Cardiac muscle cell (in vitro differentiated cells and primary cell): ENCODE results near the gene VTI1A. TPM values are rescaled to one million over a fixed set of nuclear protein-coding genes. Genes with fewer than 3 reads are reported as not detected.

Experiments used
- DNase-seq, 2 donors: peaks; one replicate each; pipeline versions ENCODE4 v3.0.0 to v3.0.0-alpha.2; 2010 to 2017; ENCODE audit warnings: low read depth in 1 of 2, low spot score in 1 of 2
- H3K27ac ChIP-seq: fragments of 200-600 bp; sonication (generic); 2 replicates; pipeline ENCODE4 v1.5.1; 2016
- H3K27me3 ChIP-seq: fragments of 200-600 bp; sonication (generic); 2 replicates; pipeline ENCODE4 v1.6.0; 2016; ENCODE audit warnings: control low read depth
- H3K36me3 ChIP-seq: fragments of 200-600 bp; sonication (generic); 2 replicates; pipeline ENCODE4 v1.5.1; 2016; ENCODE audit warnings: control low read depth
- H3K4me1 ChIP-seq: fragments of 200-600 bp; sonication (generic); 2 replicates; pipeline ENCODE4 v1.8.1; 2017; ENCODE audit warnings: low read depth, mild to moderate bottlenecking, mixed run types
- H3K4me3 ChIP-seq: fragments of 200-600 bp; sonication (generic); 2 replicates; pipeline ENCODE4 v1.5.1; 2016; ENCODE audit warnings: mild to moderate bottlenecking
- H3K9me3 ChIP-seq: fragments of 200-600 bp; sonication (generic); 2 replicates; pipeline ENCODE4 v1.5.1; 2017; ENCODE audit warnings: low read depth, mild to moderate bottlenecking, control low read depth
- polyA plus RNA-seq: library from polyadenylated mRNA; unstranded; fragments of >200 nt; fragmentation: Nextera tagmentation; extraction: Ambion mirVana; gene quantifications from 2 replicates; pipeline ENCODE4 v1.2.1, GENCODE V29; 2016
- total RNA-seq: library from RNA; depleted of rRNA; stranded (reverse); fragments of >200 nt; gene quantifications from 2 replicates; pipeline ENCODE4 v1.2.3, GENCODE V29; 2016
- TF ChIP-seq, protein P1 (sequence below): IDR thresholded peaks from 2 replicates; pipeline ENCODE4 v1.5.1; 2012; ENCODE audit warnings: low read depth, mild to moderate bottlenecking, low read length

VTI1A gene
- total and polyA plus RNA-seq, 2 experiments from 2014 or later: 19.3 to 33.1 TPM

DNA sequence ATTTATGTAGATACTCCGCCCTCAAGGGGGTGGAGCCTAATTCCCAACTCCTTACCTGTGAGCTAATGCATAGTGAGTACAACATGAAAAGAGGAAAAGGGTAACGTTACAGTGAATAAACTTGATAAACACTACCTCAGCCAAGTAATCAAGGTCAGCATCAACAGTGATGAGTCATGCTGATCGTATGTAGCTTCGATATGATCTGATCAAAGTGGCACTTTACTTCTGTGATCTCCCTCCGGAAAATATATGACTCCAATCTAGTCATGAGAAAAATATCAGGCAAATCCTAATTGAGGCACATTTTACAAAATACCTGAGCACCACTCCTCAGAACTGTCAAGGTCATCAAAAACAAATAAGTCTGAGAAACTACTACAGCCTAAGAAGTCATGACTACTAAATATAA lies 70.4 kb downstream of the VTI1A start:
- H3K4me1 ChIP-seq: no peaks in the 10 kb centered on the region
- no peak for DNase-seq
- H3K4me3 ChIP-seq: no peak overlapping the region
- H3K9me3 ChIP-seq: no peaks in the 10 kb centered on the region
- no peaks in the 10 kb centered on the region for H3K27me3 ChIP-seq
- TF ChIP-seq, protein P1, sequence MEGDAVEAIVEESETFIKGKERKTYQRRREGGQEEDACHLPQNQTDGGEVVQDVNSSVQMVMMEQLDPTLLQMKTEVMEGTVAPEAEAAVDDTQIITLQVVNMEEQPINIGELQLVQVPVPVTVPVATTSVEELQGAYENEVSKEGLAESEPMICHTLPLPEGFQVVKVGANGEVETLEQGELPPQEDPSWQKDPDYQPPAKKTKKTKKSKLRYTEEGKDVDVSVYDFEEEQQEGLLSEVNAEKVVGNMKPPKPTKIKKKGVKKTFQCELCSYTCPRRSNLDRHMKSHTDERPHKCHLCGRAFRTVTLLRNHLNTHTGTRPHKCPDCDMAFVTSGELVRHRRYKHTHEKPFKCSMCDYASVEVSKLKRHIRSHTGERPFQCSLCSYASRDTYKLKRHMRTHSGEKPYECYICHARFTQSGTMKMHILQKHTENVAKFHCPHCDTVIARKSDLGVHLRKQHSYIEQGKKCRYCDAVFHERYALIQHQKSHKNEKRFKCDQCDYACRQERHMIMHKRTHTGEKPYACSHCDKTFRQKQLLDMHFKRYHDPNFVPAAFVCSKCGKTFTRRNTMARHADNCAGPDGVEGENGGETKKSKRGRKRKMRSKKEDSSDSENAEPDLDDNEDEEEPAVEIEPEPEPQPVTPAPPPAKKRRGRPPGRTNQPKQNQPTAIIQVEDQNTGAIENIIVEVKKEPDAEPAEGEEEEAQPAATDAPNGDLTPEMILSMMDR: no peak
- no peaks in the 10 kb centered on the region for H3K36me3 ChIP-seq
- H3K27ac ChIP-seq: no peak overlapping the region

DNA sequence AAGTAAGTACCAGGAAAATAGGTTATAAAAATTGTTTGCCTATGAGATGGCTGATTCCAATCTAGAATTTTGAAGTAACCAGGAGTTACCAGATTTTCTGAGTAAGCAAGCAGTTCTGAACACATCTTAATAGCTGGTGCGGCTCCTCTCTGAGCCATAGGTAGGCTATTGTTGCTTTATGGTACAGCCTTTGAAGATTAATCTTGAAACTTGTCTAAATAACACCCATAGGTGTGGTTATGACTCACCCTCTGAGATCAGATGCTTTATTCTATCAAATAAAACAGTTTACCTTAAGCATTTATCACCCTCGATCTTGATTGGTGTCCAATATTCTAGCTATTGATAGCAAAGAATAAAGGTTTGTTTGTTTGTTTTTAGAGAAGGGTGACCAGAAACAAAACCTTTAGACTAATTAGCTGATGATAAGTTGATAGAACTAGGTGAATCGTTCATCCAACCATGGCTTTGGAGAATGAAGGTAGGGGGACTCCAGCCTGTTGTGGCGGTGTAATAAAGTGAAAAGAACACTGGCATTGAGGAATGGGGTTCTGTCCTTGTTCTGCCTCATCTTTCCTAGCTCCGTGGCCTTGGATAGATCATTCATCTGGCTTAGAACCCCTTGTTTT lies 72.2 kb downstream of the VTI1A start:
- no peaks in the 10 kb centered on the region for H3K27me3 ChIP-seq
- no peaks in the 10 kb centered on the region for H3K9me3 ChIP-seq
- no peak overlapping the region for H3K4me3 ChIP-seq
- DNase-seq: no peak
- no peak overlapping the region for H3K27ac ChIP-seq
- no peaks in the 10 kb centered on the region for H3K4me1 ChIP-seq
- TF ChIP-seq, protein P1: no peak
- no peaks in the 10 kb centered on the region for H3K36me3 ChIP-seq

DNA sequence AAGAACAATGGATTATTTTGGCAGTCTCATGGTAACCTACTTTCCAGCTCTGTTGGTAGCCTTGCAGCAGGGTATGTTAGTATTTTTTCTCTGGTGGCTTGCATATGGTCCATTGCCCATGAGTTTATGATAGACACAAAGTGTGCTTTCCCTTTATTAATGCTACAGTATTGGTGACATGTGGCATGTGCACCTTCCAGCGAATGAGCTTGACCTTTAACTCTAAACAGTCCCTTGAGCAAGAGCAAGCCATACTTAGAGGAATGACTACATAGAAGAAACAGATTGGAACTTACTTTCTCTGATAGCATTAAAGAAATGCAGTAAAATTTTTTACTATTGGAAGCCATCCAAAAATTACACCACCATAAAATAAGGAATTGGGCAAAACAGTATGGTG lies 73.9 kb downstream of the VTI1A start:
- Histone ChIP-seq H3K4me1 (no peaks in the 10 kb centered on the region), H3K9me3 (no peaks in the 10 kb centered on the region), H3K27me3 (no peaks in the 10 kb centered on the region), H3K27ac (no peak overlapping the region), H3K4me3 (no peak overlapping the region), H3K36me3 (no peaks in the 10 kb centered on the region)
- no peak for DNase-seq
- TF ChIP-seq, protein P1: no peak

DNA sequence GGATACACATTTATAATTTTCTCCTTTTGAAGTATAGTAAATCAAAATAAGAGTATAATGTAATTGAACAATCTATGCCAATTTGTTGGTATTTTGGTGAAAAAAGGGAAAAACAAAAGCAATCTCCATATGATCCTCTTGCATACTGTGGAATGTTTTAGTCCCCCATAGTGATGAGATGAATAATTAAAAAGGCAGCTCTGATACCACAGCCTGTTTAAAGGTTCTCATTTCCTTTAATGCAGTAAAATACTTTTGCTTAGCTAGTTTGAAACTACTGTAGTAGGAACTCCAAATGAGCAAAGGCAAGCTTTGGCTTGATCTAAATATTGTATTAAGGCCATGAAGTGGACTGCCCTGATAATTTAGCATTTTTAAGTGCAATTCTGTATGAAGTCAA lies 77.6 kb downstream of the VTI1A start:
- DNase-seq: no peak
- Histone ChIP-seq H3K9me3 (no peaks in the 10 kb centered on the region), H3K27me3 (no peaks in the 10 kb centered on the region), H3K4me1 (peaks cover 8% of the 10 kb centered on the region), H3K4me3 (no peak overlapping the region), H3K27ac (no peak overlapping the region), H3K36me3 (no peaks in the 10 kb centered on the region)
- TF ChIP-seq, protein P1: no peak

DNA sequence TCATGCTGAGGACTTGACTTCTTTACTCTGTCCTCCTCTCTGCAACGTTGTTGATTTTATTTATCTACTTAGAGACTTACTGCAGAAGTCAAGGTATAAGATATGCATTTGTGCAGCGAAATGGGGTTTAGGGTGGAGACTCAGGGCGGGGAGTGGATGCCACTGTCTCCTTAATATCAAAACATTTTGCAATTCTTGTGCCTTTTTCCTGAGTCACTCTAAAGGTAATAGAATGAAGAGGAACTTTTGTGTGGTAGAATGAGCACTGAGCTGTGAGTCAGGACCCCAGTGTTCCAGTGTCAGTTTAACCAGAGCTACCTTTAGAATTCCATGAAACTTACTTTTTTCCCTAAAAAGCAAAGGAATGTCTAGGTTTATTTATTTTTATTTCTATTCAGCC lies 78.2 kb downstream of the VTI1A start:
- TF ChIP-seq, protein P1: no peak
- no peak for DNase-seq
- Histone ChIP-seq H3K4me3 (no peak overlapping the region), H3K27me3 (no peaks in the 10 kb centered on the region), H3K9me3 (no peaks in the 10 kb centered on the region), H3K4me1 (peaks cover 8% of the 10 kb centered on the region), H3K27ac (no peak overlapping the region), H3K36me3 (no peaks in the 10 kb centered on the region)
